K562 (cell line): ENCODE results near the gene CCNB1. TPM values are rescaled to one million over a fixed set of nuclear protein-coding genes. Genes with fewer than 3 reads are reported as not detected.

Experiments used
- ATAC-seq: fragments of 200-7000 bp; cut with Tn5 transposase; 3 replicates; pipeline ENCODE4 v1.9.1; 2020; ENCODE audit warnings: moderate library complexity
- BruUV-seq: library from RNA; stranded (reverse); fragments of 400-500 nt; replicated peaks from 2 replicates; lab custom pipeline; 2021; lab: Mats Ljungman, UMichigan
- CTCF ChIA-PET: fragments of 300-600 bp; formaldehyde crosslinking; extraction: SDS; loops from one replicate; lab custom pipeline; 2021; ENCODE audit warnings: low intra/inter-chr PET ratio; lab: Yijun Ruan, JAX
- POLR2A ChIA-PET: fragments of 300-600, 350-650 bp; sonication (Branson Sonifier 250); formaldehyde crosslinking; extraction: SDS; loops from one replicate; lab custom pipeline; 2021; ENCODE audit warnings: antibody characterized with exemption, inconsistent platforms; lab: Yijun Ruan, JAX
- DNase-seq, 4 experiments: peaks; one replicate each; pipeline versions ENCODE4 v3.0.0 to v3.0.0-alpha.2; 2011 to 2018; ENCODE audit warnings: low spot score in 3 of 4, mixed read lengths in 3 of 4; ENCODE audit errors: extremely low read depth in 1 of 4
- FAIRE-seq: peaks from 2 replicates; lab custom pipeline; 2011; peaks lifted over from hg19 to GRCh38; lab: Jason Lieb, UNC
- H2AFZ ChIP-seq: 2 replicates; pipeline ENCODE4 v1.6.0; 2011; ENCODE audit warnings: low read depth, low read length, control low read depth, inconsistent platforms
- H3K27ac ChIP-seq: fragments of 200-600 bp; 3 replicates; pipeline ENCODE4 v1.8.0; 2011; ENCODE audit warnings: low read depth, mild to moderate bottlenecking, control low read depth, inconsistent platforms, low read length, moderate library complexity, mixed read lengths; ENCODE audit errors: extremely low read depth
- H3K27me3 ChIP-seq, 2 experiments: fragments of 300-600 bp in 1 of 2; 2 replicates in 1 of 2; 3 replicates in 1 of 2; pipeline versions ENCODE4 v1.6.0 to v1.8.0; 2011; ENCODE audit warnings: inconsistent platforms in 2 of 2, low read length in 2 of 2, mild to moderate bottlenecking in 1 of 2, mixed read lengths in 1 of 2, moderate library complexity in 1 of 2; ENCODE audit not compliant: control insufficient read depth in 2 of 2, insufficient read depth in 2 of 2
- H3K36me3 ChIP-seq: fragments of 300-600 bp; 3 replicates; pipeline ENCODE4 v1.8.0; 2011; ENCODE audit warnings: mild to moderate bottlenecking, low read length, inconsistent platforms; ENCODE audit not compliant: control insufficient read depth, insufficient read depth
- H3K4me1 ChIP-seq, 2 experiments: fragments of 200-600 bp in 1 of 2; replicated peaks in 1 of 2; 2 replicates in 1 of 2; 3 replicates in 1 of 2; pipeline versions ENCODE4 v1.5.1 to v1.8.0; 2011; ENCODE audit warnings: inconsistent platforms in 2 of 2, low read length in 2 of 2, mild to moderate bottlenecking in 1 of 2, mixed read lengths in 1 of 2, moderate library complexity in 1 of 2; ENCODE audit not compliant: control insufficient read depth in 2 of 2, insufficient read depth in 2 of 2
- H3K4me2 ChIP-seq: 2 replicates; pipeline ENCODE4 v1.6.1; 2011; ENCODE audit warnings: low read length, control low read depth, inconsistent platforms, mixed read lengths; ENCODE audit not compliant: insufficient read depth
- H3K4me3 ChIP-seq: fragments of 200-600 bp; sonication (generic), shearing (Covaris generic); 2 replicates; pipeline ENCODE4 v1.5.1; 2016; ENCODE audit warnings: control low read depth, inconsistent platforms
- H3K79me2 ChIP-seq: fragments of 200-600 bp; 3 replicates; pipeline ENCODE4 v1.8.0; 2011; ENCODE audit warnings: low read length, inconsistent platforms; ENCODE audit not compliant: control insufficient read depth, insufficient read depth
- H3K9ac ChIP-seq, 2 experiments: 2 replicates each; pipeline versions ENCODE4 v1.6.0 to v1.6.1; 2011; ENCODE audit warnings: low read depth in 2 of 2, low read length in 2 of 2, control low read depth in 1 of 2, inconsistent platforms in 1 of 2, mild to moderate bottlenecking in 1 of 2, mixed read lengths in 1 of 2; ENCODE audit not compliant: insufficient read depth in 1 of 2
- H3K9me1 ChIP-seq: one replicate; pipeline ENCODE4 v1.6.0; 2011; ENCODE audit warnings: inconsistent platforms, mild to moderate bottlenecking, low read length, moderate library complexity; ENCODE audit not compliant: control insufficient read depth, insufficient read depth
- H3K9me3 ChIP-seq: replicated peaks from 2 replicates; pipeline ENCODE4 v1.5.1; 2011; ENCODE audit warnings: low read depth, low read length, inconsistent platforms; ENCODE audit not compliant: control insufficient read depth, insufficient read depth
- H4K20me1 ChIP-seq: replicated peaks from 2 replicates; pipeline ENCODE4 v1.6.1; 2011; ENCODE audit warnings: low read length, inconsistent platforms, mixed read lengths; ENCODE audit not compliant: control insufficient read depth, insufficient read depth
- JUN ChIP-seq, 2 experiments: sonication (generic) in 1 of 2; formaldehyde crosslinking in 1 of 2; IDR thresholded peaks; 2 replicates each; pipeline versions ENCODE4 v1.6.1 to v1.8.0; 2012 to 2022; ENCODE audit warnings: borderline replicate concordance in 2 of 2, mild to moderate bottlenecking in 2 of 2, improper control_type of control experiment in 1 of 2, low read depth in 1 of 2, low read length in 1 of 2, missing genetic modification reagents in 1 of 2
- NEUROD1 ChIP-seq: fragments of 150-350 bp; IDR thresholded peaks from 2 replicates; pipeline ENCODE4 v1.6.1; 2014; ENCODE audit warnings: borderline replicate concordance, low read length, low read depth; ENCODE audit not compliant: partially characterized antibody
- NFE2L1 ChIP-seq: fragments of 450-650 bp; IDR thresholded peaks from 2 replicates; pipeline ENCODE4 v1.6.1; 2016; ENCODE audit warnings: missing genetic modification characterization, low read depth, mild to moderate bottlenecking, missing compliant biosample characterization, moderate library complexity, borderline replicate concordance
- PTRF ChIP-seq: fragments of 450-650 bp; IDR thresholded peaks from 2 replicates; pipeline ENCODE4 v1.6.1; 2016; ENCODE audit warnings: mild to moderate bottlenecking, missing genetic modification characterization, missing compliant biosample characterization
- SAFB2 ChIP-seq: fragments of 200-400 bp; formaldehyde crosslinking; IDR thresholded peaks from 2 replicates; pipeline ENCODE4 v1.6.1; 2018; ENCODE audit warnings: borderline replicate concordance, low read length, low read depth, moderate library complexity; ENCODE audit not compliant: severe bottlenecking
- SREBF1 ChIP-seq: fragments of 150-350 bp; IDR thresholded peaks from 2 replicates; pipeline ENCODE4 v1.6.1; 2014; ENCODE audit warnings: antibody characterized with exemption, low read depth, low read length, borderline replicate concordance
- U2AF1 ChIP-seq: fragments of 200-400 bp; formaldehyde crosslinking; optimal IDR thresholded peaks from 2 replicates; pipeline ENCODE3; 2017; ENCODE audit warnings: mild to moderate bottlenecking, low read depth, low read length, moderate library complexity
- WGBS: fragments of 100-300 bp; shearing (Covaris generic); methylation state at CpG from one replicate; pipeline ENCODE4 v1.1.6; 2016; ENCODE audit warnings: low coverage, mixed read lengths; ENCODE audit not compliant: insufficient coverage; ENCODE audit errors: missing lambda C conversion rate; 5-methylcytosine and 5-hydroxymethylcytosine counted together
- in situ Hi-C: fragments of 300-500 bp; cut with MboI; formaldehyde crosslinking; loops from 4 replicates; pipeline ENCODE4 v1.15.0; 2018; ENCODE audit warnings: inconsistent platforms, mixed read lengths
- intact Hi-C: fragments of 100-400 bp; cut with micrococcal nuclease; formaldehyde crosslinking; loops from 2 replicates; pipeline ENCODE4 v1.14.2; 2022
- polyA plus RNA-seq, 8 experiments: library from polyadenylated mRNA; depleted of rRNA in 4 of 8; stranded (reverse) in 5 of 8; unstranded in 3 of 8; fragments of >200 nt; fragmentation: Nextera tagmentation in 2 of 8; fragmentation: Illumina TruSeq in 1 of 8; extraction: Ambion mirVana in 2 of 8; extraction: Trizol in 1 of 8; gene quantifications; 2 replicates each; pipeline versions ENCODE4 v1.2.1 to v1.2.3, GENCODE V29; 2011 to 2014; ENCODE audit warnings: inconsistent platforms in 1 of 8, missing spikeins in 1 of 8
- total RNA-seq, 7 experiments: library from RNA; depleted of rRNA in 6 of 7; stranded (reverse); fragments of >200 nt in 6 of 7; fragmentation: Illumina TruSeq in 2 of 7; extraction: Trizol in 2 of 7; gene quantifications; 2 replicates each; pipeline versions ENCODE4 v1.2.1 to v1.2.3, GENCODE V29; 2011 to 2021; ENCODE audit warnings: low replicate concordance in 1 of 7
- TF ChIP-seq, protein P1 (sequence below): fragments of 450-650 bp; IDR thresholded peaks from 2 replicates; pipeline ENCODE4 v1.6.1; 2016; ENCODE audit warnings: borderline replicate concordance
- TF ChIP-seq, protein P2 (sequence below): fragments of 250-450 bp; sonication (Bioruptor Pico); IDR thresholded peaks from 2 replicates; pipeline ENCODE4 v1.8.0; 2021; ENCODE audit warnings: moderate library complexity, mild to moderate bottlenecking, inconsistent platforms
- TF ChIP-seq, protein P3 (sequence below), 2 experiments: fragments of 250-450 bp in 1 of 2; fragments of 450-650 bp in 1 of 2; sonication (Bioruptor Pico) in 1 of 2; IDR thresholded peaks; 2 replicates each; pipeline versions ENCODE4 v1.6.1 to v1.8.0; 2016 to 2021; ENCODE audit warnings: mild to moderate bottlenecking in 2 of 2, moderate library complexity in 2 of 2, missing compliant biosample characterization in 1 of 2, missing genetic modification characterization in 1 of 2
- TF ChIP-seq, protein P4 (sequence below): IDR thresholded peaks from 2 replicates; pipeline ENCODE4 v1.6.1; 2011; ENCODE audit warnings: borderline replicate concordance, low read depth, mild to moderate bottlenecking, moderate library complexity, low read length; ENCODE audit not compliant: insufficient read depth, poor library complexity, severe bottlenecking
- TF ChIP-seq, protein P5 (sequence below), 2 experiments: fragments of 450-650 bp; conservative IDR thresholded peaks; 2 replicates each; pipeline ENCODE4 v1.6.1; 2017; ENCODE audit warnings: mild to moderate bottlenecking in 2 of 2, moderate library complexity in 2 of 2

Gene CCNB1
- total and polyA plus RNA-seq, 9 of the 15 experiments (the other 6 are each of a cell fraction or from before 2014, with no cell fraction given), result 165 to 679 (median 271) TPM

DNA sequence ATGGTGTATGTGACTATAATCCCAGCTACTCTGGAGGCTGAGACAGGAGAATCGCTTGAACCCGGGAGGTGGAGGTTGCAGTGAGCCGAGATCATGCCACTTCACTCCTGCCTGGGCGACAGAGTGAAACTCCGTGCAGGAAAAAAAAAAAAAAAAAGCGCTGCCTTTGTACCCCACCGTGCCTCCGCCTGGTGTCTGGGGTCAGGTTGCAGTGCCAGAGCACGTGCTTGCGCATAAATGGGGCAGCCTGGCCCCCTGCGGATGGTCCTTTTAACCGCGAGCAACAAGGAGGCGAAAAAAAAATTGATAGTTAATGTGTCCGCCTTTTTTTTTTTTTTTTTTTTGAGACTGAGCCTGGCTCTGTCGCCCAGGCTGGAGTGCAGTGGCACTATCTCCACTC, 6.3 kb upstream of the CCNB1 start:
- CTCF ChIA-PET, result no interaction called here
- in situ Hi-C loops, result no loop called here
- Histone ChIP-seq H3K4me2 (no peak overlapping the region), H3K79me2 (no peaks in the 10 kb centered on the region), H3K36me3 (no peaks in the 10 kb centered on the region), H3K9me1 (no peaks in the 10 kb centered on the region), H3K27ac (no peak overlapping the region), H3K4me1 (no peaks in the 10 kb centered on the region), H2AFZ (no peak overlapping the region), H3K9ac (no peak overlapping the region), H3K9me3 (no peaks in the 10 kb centered on the region), H3K27me3 (no peaks in the 10 kb centered on the region), H3K4me3 (no peak overlapping the region), H4K20me1 (no peaks in the 10 kb centered on the region)
- FAIRE-seq (no peak), ATAC-seq (no peak), DNase-seq (no peak)
- intact Hi-C loops, result no loop called here
- WGBS, result 90% methylated on average over 10 of the region's 16 CpGs
- no TSS peak for BruUV-seq
- POLR2A ChIA-PET, result no interaction called here
- TF ChIP-seq, protein P1, sequence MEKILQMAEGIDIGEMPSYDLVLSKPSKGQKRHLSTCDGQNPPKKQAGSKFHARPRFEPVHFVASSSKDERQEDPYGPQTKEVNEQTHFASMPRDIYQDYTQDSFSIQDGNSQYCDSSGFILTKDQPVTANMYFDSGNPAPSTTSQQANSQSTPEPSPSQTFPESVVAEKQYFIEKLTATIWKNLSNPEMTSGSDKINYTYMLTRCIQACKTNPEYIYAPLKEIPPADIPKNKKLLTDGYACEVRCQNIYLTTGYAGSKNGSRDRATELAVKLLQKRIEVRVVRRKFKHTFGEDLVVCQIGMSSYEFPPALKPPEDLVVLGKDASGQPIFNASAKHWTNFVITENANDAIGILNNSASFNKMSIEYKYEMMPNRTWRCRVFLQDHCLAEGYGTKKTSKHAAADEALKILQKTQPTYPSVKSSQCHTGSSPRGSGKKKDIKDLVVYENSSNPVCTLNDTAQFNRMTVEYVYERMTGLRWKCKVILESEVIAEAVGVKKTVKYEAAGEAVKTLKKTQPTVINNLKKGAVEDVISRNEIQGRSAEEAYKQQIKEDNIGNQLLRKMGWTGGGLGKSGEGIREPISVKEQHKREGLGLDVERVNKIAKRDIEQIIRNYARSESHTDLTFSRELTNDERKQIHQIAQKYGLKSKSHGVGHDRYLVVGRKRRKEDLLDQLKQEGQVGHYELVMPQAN, result no peak
- TF ChIP-seq JUN (IDR thresholded peaks at IDR 0.05; ENCODE audit: borderline replicate concordance, low read depth, low read length) (no peak), JUN (CRISPR knock-in tag; IDR thresholded peaks at IDR 0.05; ENCODE audit: borderline replicate concordance) (no peak), NEUROD1 (no peak), PTRF (tag) (no peak), U2AF1 (no peak), SREBF1 (no peak), NFE2L1 (tag) (no peak), SAFB2 (no peak)
- TF ChIP-seq, protein P2, sequence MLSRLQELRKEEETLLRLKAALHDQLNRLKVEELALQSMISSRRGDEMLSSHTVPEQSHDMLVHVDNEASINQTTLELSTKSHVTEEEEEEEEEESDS (CRISPR knock-in tag), result no peak
- TF ChIP-seq, protein P3, sequence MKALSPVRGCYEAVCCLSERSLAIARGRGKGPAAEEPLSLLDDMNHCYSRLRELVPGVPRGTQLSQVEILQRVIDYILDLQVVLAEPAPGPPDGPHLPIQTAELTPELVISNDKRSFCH (CRISPR knock-in tag; IDR thresholded peaks at IDR 0.05), result no peak
- TF ChIP-seq, protein P3 (tag; IDR thresholded peaks at IDR 0.05), result no peak
- TF ChIP-seq, protein P4, sequence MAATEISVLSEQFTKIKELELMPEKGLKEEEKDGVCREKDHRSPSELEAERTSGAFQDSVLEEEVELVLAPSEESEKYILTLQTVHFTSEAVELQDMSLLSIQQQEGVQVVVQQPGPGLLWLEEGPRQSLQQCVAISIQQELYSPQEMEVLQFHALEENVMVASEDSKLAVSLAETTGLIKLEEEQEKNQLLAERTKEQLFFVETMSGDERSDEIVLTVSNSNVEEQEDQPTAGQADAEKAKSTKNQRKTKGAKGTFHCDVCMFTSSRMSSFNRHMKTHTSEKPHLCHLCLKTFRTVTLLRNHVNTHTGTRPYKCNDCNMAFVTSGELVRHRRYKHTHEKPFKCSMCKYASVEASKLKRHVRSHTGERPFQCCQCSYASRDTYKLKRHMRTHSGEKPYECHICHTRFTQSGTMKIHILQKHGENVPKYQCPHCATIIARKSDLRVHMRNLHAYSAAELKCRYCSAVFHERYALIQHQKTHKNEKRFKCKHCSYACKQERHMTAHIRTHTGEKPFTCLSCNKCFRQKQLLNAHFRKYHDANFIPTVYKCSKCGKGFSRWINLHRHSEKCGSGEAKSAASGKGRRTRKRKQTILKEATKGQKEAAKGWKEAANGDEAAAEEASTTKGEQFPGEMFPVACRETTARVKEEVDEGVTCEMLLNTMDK, result no peak
- TF ChIP-seq, protein P5, sequence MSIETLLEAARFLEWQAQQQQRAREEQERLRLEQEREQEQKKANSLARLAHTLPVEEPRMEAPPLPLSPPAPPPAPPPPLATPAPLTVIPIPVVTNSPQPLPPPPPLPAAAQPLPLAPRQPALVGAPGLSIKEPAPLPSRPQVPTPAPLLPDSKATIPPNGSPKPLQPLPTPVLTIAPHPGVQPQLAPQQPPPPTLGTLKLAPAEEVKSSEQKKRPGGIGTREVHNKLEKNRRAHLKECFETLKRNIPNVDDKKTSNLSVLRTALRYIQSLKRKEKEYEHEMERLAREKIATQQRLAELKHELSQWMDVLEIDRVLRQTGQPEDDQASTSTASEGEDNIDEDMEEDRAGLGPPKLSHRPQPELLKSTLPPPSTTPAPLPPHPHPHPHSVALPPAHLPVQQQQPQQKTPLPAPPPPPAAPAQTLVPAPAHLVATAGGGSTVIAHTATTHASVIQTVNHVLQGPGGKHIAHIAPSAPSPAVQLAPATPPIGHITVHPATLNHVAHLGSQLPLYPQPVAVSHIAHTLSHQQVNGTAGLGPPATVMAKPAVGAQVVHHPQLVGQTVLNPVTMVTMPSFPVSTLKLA (conservative IDR thresholded peaks at IDR 0.05), result no peak
